Caco-2 (cell line): ENCODE results near the gene JPT2. TPM values are rescaled to one million over a fixed set of nuclear protein-coding genes. Genes with fewer than 3 reads are reported as not detected.

Experiments
- BruUV-seq: library from RNA; stranded (reverse); fragments of 400-500 nt; replicated peaks from 2 replicates; lab custom pipeline; 2021; lab: Mats Ljungman, UMichigan
- CTCF ChIA-PET: fragments of 300-600 bp; sonication (Branson Sonifier 250); formaldehyde crosslinking; loops from one replicate; lab custom pipeline; 2022; ENCODE audit warnings: antibody characterized with exemption; lab: Charles Lee
- POLR2A ChIA-PET: fragments of 300-600 bp; sonication (Branson Sonifier 250); formaldehyde crosslinking; loops from one replicate; lab custom pipeline; 2022; ENCODE audit warnings: antibody characterized with exemption; lab: Charles Lee
- DNase-seq, 2 experiments: peaks; one replicate each; pipeline versions ENCODE4 v3.0.0 to v3.0.0-alpha.2; 2020 to 2022
- H3K27me3 ChIP-seq: replicated peaks from 2 replicates; pipeline ENCODE4 v1.6.0; 2011; ENCODE audit warnings: low read length; ENCODE audit not compliant: control insufficient read depth, insufficient read depth
- H3K36me3 ChIP-seq: 2 replicates; pipeline ENCODE4 v1.5.1; 2011; ENCODE audit warnings: low read length; ENCODE audit not compliant: control insufficient read depth, insufficient read depth
- H3K4me1 ChIP-seq: fragments of 250-450 bp; sonication (Bioruptor Pico); 2 replicates; pipeline ENCODE4 v1.5.1; 2020; ENCODE audit warnings: mild to moderate bottlenecking
- H3K4me3 ChIP-seq: 2 replicates; pipeline ENCODE4 v1.5.1; 2011; ENCODE audit warnings: low read depth, mild to moderate bottlenecking, control low read depth, low read length
- H3K9me3 ChIP-seq: fragments of 250-450 bp; sonication (Bioruptor Pico); 2 replicates; pipeline ENCODE4 v1.5.1; 2020; ENCODE audit warnings: mild to moderate bottlenecking, moderate library complexity
- H3K27ac Mint-ChIP-seq: one replicate; pipeline ENCODE4 v1.8.0; 2022; ENCODE audit warnings: mixed read lengths; ENCODE audit not compliant: unreplicated experiment
- H3K27me3 Mint-ChIP-seq: one replicate; pipeline ENCODE4 v1.8.0; 2022; ENCODE audit warnings: mixed read lengths; ENCODE audit not compliant: insufficient read depth, unreplicated experiment
- H3K36me3 Mint-ChIP-seq: one replicate; pipeline ENCODE4 v1.8.0; 2022; ENCODE audit warnings: mild to moderate bottlenecking, mixed read lengths; ENCODE audit not compliant: insufficient read depth, unreplicated experiment
- H3K4me1 Mint-ChIP-seq: one replicate; pipeline ENCODE4 v1.8.0; 2022; ENCODE audit warnings: low read depth, mixed read lengths; ENCODE audit not compliant: unreplicated experiment
- H3K4me3 Mint-ChIP-seq: one replicate; pipeline ENCODE4 v1.8.0; 2022; ENCODE audit warnings: mild to moderate bottlenecking, moderate library complexity, mixed read lengths; ENCODE audit not compliant: unreplicated experiment
- H3K9me3 Mint-ChIP-seq: one replicate; pipeline ENCODE4 v1.8.0; 2022; ENCODE audit warnings: mixed read lengths; ENCODE audit not compliant: unreplicated experiment
- intact Hi-C: fragments of 100-400 bp; cut with micrococcal nuclease; formaldehyde crosslinking; loops from one replicate; pipeline ENCODE4 v1.10.0; 2022; ENCODE audit not compliant: unreplicated experiment
- microRNA-seq: library from miRNA; unstranded; fragments of <30 nt; microRNA quantifications from one replicate; pipeline ENCODE4 v1.2.0, GENCODE V29; 2022
- total RNA-seq: library from RNA; stranded (reverse); gene quantifications from 2 replicates; pipeline ENCODE4 v1.2.3, GENCODE V29; 2022
- TF ChIP-seq, protein P1 (sequence below), 2 experiments: fragments of 200-600 bp in 1 of 2; IDR thresholded peaks; 1 replicate in 1 of 2; 2 replicates in 1 of 2; pipeline versions ENCODE4 v1.5.1 to v1.8.0; 2011 to 2022; ENCODE audit warnings: antibody characterized with exemption in 1 of 2, control low read depth in 1 of 2, inconsistent platforms in 1 of 2, low read depth in 1 of 2, low read length in 1 of 2, mild to moderate bottlenecking in 1 of 2, moderate library complexity in 1 of 2; ENCODE audit not compliant: insufficient read depth in 1 of 2, severe bottlenecking in 1 of 2, unreplicated experiment in 1 of 2

JPT2 gene
- total RNA-seq, 1 experiment from 2014 or later, result 178 TPM

DNA sequence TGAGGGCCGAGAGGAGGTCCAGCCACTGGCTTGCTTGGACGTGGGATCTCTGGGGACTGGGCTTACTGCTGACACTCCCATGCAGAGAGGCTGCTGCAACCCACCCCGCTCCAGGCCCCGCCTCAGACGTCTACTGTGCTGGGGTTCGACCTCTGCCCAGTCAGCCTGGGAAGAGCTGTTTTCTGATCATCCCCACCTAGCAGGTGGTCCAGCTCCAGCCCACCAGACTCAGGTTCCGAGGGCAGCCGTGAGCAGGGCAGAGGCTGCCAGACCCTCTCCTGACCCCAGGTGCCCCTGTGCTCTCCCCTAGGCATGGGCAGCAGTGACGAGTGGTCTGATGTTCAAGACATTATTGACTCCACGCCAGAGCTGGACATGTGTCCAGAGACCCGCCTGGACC, 69.9 kb downstream of the JPT2 start:
- ChIA-PET CTCF (no interaction called here), POLR2A (no interaction called here)
- no peaks in the 10 kb centered on the region for H3K9me3 Mint-ChIP-seq
- Histone ChIP-seq H3K9me3 (no peaks in the 10 kb centered on the region), H3K4me3 (no peak overlapping the region), H3K4me1 (no peaks in the 10 kb centered on the region), H3K36me3 (no peaks in the 10 kb centered on the region), H3K27me3 (no peaks in the 10 kb centered on the region)
- no peaks in the 10 kb centered on the region for H3K4me1 Mint-ChIP-seq
- no peak overlapping the region for H3K27ac Mint-ChIP-seq
- DNase-seq, result no peak
- TF ChIP-seq, protein P1, sequence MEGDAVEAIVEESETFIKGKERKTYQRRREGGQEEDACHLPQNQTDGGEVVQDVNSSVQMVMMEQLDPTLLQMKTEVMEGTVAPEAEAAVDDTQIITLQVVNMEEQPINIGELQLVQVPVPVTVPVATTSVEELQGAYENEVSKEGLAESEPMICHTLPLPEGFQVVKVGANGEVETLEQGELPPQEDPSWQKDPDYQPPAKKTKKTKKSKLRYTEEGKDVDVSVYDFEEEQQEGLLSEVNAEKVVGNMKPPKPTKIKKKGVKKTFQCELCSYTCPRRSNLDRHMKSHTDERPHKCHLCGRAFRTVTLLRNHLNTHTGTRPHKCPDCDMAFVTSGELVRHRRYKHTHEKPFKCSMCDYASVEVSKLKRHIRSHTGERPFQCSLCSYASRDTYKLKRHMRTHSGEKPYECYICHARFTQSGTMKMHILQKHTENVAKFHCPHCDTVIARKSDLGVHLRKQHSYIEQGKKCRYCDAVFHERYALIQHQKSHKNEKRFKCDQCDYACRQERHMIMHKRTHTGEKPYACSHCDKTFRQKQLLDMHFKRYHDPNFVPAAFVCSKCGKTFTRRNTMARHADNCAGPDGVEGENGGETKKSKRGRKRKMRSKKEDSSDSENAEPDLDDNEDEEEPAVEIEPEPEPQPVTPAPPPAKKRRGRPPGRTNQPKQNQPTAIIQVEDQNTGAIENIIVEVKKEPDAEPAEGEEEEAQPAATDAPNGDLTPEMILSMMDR (IDR thresholded peaks at IDR 0.05; ENCODE audit: insufficient read depth in 1 of 2, low read depth in 1 of 2, low read length in 1 of 2, severe bottlenecking in 1 of 2, unreplicated experiment in 1 of 2), result no peak
- no TSS peak for BruUV-seq
- intact Hi-C loops, result no loop called here
- no peaks in the 10 kb centered on the region for H3K27me3 Mint-ChIP-seq
- H3K4me3 Mint-ChIP-seq, result no peak overlapping the region
- H3K36me3 Mint-ChIP-seq, result peaks cover 14% of the 10 kb centered on the region

DNA sequence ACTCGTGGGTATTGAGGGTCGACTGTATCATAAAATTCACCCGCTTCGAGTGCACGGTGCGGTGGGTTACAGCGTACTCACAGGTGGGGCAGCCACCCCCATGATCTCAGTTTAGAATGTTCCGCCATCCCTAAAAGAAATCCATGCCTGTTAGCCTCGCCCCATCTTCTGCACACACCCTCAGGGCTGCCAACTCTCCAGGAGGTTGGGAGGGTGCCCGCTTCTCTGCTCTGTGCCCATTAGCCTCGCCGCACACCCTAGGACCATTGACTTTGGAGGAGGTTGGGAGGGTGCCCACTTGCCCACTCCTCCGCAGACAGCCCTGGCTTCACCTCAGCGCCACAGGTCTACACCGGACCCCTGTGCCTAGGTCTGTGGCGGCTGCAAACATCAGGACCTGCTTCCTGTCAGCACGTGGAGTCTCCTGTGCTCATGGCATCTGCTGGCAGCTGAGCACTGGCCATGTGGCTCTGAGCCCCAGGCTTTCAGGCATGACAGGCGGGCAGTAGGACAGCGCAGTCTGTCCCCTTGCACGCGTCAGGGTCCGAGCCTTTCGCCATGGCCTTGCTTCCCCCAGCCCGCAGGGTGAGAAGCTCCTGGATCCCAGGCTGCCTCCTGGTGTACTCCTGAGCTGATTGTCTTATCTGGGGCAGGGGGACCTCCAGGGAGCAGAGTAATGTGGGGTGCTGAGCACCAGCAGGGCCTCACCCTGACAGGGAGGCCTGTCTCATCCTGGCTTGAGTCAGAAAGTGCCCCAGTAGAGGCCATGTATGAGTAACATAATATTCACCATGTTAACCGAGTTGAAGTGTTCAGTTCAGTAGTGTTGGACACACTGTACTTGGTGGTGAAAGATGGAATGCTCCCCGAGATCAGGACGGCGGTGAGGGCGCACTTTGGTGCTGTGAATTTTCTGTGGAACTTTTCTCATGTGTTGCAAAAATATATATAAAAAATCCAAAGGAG, 71.4 kb downstream of the JPT2 start:
- ChIA-PET POLR2A (no interaction called here), CTCF (no interaction called here)
- Mint-ChIP-seq H3K9me3 (no peaks in the 10 kb centered on the region), H3K4me3 (no peak overlapping the region), H3K27ac (no peak overlapping the region), H3K36me3 (peaks cover 20% of the 10 kb centered on the region), H3K27me3 (no peaks in the 10 kb centered on the region), H3K4me1 (no peaks in the 10 kb centered on the region)
- Histone ChIP-seq H3K27me3 (no peaks in the 10 kb centered on the region), H3K36me3 (no peaks in the 10 kb centered on the region), H3K4me1 (no peaks in the 10 kb centered on the region), H3K4me3 (no peak overlapping the region), H3K9me3 (no peaks in the 10 kb centered on the region)
- DNase-seq, result no peak
- TF ChIP-seq, protein P1 (IDR thresholded peaks at IDR 0.05; ENCODE audit: insufficient read depth in 1 of 2, low read depth in 1 of 2, low read length in 1 of 2, severe bottlenecking in 1 of 2, unreplicated experiment in 1 of 2), result no peak
- no TSS peak for BruUV-seq
- intact Hi-C loops, result no loop called here

Small RNAs within 50 kb of the gene (microRNA-seq; reads per million reads assigned to microRNA genes)
- gene MIR3177, result 9.1 reads per million, percentile 47 among the genes with 10 or more reads in this experiment

Other genes with a start within 250 kb of the JPT2 start
- 2.0 and 2.1 TPM in 2 replicates for gene PERCC1, start 247.2 kb upstream of the JPT2 start, total RNA-seq
- 0.88 and 1.1 TPM in 2 replicates for gene CCDC154, start 233.7 kb upstream of the JPT2 start, total RNA-seq
- 119 and 127 TPM in 2 replicates for gene CLCN7, start 203.3 kb upstream of the JPT2 start, total RNA-seq
- not detected in 2 replicates for gene PTX4, start 189.3 kb upstream of the JPT2 start, total RNA-seq
- gene TELO2, start 184.9 kb upstream of the JPT2 start, total RNA-seq, result 55.7 and 62.6 TPM in 2 replicates
- not detected in 2 replicates for gene TMEM204, start 144.6 kb upstream of the JPT2 start, total RNA-seq
- gene IFT140, start 66.2 kb upstream of the JPT2 start, total RNA-seq, result 16.0 and 16.2 TPM in 2 replicates
- gene CRAMP1, start 65.9 kb upstream of the JPT2 start, total RNA-seq, result 24.7 and 27.3 TPM in 2 replicates
- gene MAPK8IP3, start 27.9 kb downstream of the JPT2 start, total RNA-seq, result 60.5 and 74.9 TPM in 2 replicates
- 5.8 and 7.0 TPM in 2 replicates for gene NME3, start 93.3 kb downstream of the JPT2 start, total RNA-seq
- 24.1 and 26.7 TPM in 2 replicates for gene EME2, start 94.5 kb downstream of the JPT2 start, total RNA-seq
- 105 and 109 TPM in 2 replicates for gene MRPS34, start 94.9 kb downstream of the JPT2 start, total RNA-seq
- 26.0 and 28.0 TPM in 2 replicates for gene SPSB3, start 104.3 kb downstream of the JPT2 start, total RNA-seq
- 61.9 and 65.3 TPM in 2 replicates for gene NUBP2, start 104.7 kb downstream of the JPT2 start, total RNA-seq
- not detected in 2 replicates for gene IGFALS, start 115.4 kb downstream of the JPT2 start, total RNA-seq
- gene HAGH, start 148.5 kb downstream of the JPT2 start, total RNA-seq, result 39.9 and 48.1 TPM in 2 replicates
- gene FAHD1, start 148.9 kb downstream of the JPT2 start, total RNA-seq, result 16.5 and 21.1 TPM in 2 replicates
- gene MEIOB, start 193.9 kb downstream of the JPT2 start, total RNA-seq, result not detected in 2 replicates
- gene HS3ST6, start 240.1 kb downstream of the JPT2 start, total RNA-seq, result not detected in 2 replicates